GM12873 (cell line): ENCODE data around the gene GLS.
A peak's percentile ranks its signal among the peaks of the same experiment; 100 is the strongest.

Experiments used
- TF ChIP-seq, protein P1 (sequence below): IDR thresholded peaks from 2 replicates; pipeline ENCODE4 v1.5.1; 2012; ENCODE audit warnings: low read depth, mild to moderate bottlenecking, moderate library complexity, low read length, control low read depth; ENCODE audit not compliant: insufficient read depth; ENCODE audit errors: missing control alignments

The GLS gene

DNA sequence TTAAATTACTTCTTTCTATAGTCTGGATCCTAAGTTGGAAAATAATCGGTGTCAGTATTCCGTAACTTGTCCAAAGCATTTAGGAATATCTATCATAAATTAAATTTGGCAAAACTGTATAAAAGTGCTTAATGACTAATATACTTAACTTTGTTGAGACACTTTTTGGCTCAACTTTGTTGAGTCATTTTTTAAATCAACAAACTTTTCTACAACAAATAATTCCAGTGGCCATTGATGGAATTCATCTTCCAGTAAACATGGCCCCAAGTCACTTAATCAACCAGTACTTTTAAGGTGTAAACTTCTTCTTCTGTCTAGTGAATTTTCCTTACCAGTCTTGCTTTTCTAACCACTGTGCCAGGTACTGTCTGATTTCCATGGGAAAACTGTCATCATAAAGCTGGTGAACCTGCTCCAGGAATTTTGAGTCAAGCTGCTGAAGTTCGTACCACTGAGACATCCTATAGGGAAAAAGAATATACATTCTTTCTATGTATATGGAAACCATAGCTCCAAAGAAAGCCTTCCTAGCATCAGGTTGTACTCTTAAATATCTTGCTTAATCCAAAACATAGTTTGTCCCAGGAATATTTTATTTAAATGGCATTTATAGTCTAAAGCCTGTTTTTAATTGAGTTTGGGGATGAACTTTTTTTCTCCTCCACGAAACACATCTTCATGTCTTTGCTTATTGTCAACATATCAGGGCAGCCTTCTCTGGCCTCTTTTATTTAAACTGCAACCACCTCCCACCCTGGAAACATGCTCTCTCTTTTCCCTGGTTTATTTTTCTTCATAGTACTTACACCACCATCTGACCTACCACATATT, 129.1 kb downstream of the GLS start:
- TF ChIP-seq, protein P1, sequence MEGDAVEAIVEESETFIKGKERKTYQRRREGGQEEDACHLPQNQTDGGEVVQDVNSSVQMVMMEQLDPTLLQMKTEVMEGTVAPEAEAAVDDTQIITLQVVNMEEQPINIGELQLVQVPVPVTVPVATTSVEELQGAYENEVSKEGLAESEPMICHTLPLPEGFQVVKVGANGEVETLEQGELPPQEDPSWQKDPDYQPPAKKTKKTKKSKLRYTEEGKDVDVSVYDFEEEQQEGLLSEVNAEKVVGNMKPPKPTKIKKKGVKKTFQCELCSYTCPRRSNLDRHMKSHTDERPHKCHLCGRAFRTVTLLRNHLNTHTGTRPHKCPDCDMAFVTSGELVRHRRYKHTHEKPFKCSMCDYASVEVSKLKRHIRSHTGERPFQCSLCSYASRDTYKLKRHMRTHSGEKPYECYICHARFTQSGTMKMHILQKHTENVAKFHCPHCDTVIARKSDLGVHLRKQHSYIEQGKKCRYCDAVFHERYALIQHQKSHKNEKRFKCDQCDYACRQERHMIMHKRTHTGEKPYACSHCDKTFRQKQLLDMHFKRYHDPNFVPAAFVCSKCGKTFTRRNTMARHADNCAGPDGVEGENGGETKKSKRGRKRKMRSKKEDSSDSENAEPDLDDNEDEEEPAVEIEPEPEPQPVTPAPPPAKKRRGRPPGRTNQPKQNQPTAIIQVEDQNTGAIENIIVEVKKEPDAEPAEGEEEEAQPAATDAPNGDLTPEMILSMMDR, result no peak

DNA sequence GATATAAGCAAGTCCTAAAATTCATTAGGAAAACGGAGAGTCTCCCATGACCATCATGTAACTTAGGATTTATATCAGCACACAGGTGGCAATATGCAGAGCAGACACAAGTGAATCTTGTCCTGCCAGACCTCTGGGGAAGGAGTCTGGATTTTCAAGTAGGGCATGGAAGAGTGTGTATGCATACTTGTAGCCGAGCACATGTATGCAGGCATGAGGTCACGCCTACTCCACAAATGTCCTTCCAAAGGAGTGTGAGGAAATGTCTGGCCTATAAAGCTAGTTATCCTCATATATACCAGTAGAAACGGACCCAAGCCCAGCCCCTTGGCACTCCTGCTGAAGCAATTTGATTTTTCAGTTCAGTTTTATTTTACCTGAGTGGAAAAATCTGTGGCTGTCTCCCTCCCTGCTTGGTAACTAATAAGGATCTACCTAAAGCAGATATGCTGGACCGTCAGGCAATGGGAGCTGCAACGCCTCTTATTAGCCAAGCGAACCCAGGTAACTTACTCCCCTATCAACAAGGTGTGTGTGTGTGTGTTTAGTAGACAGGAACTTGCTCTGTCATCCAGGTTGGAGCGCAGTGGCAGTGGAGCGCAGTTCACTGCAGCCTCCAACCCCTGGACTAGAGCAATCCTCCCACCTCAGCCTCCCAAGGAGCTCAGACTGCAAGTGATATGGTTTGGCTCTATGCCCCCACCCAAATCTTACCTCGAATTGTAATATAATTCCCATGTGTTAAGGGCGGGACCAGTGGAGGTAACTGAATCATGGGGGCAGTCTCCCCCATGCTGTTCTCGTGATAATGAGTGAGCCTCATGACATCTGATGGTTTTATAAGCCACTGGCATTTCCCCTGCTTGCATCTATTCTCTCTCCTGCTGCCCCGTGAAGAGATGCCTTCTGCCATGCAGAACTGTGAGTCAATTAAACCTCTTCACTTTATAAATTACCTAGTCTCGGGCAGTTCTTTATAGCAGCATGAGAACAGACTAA, 130.6 kb downstream of the GLS start:
- TF ChIP-seq, protein P1, result no peak

DNA sequence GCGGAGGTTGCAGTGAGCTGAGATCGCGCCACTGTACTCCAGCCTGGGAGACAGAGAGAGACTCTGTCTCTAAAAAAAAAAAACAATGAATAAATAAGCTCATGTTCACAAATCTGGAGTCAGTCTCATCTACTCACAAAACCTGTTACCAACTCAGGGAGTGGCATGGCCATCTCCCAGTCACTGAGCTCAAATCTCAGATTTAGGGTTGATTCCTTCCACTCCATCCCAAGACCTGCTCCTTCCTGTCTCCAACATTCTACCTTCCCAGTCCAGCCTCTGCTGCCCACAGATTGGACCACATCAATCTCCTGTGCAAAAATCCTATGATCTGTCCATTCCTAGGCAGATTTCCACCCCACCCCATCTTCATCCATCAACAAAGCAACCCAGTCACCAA, 131.7 kb downstream of the GLS start:
- TF ChIP-seq, protein P1, result no peak

DNA sequence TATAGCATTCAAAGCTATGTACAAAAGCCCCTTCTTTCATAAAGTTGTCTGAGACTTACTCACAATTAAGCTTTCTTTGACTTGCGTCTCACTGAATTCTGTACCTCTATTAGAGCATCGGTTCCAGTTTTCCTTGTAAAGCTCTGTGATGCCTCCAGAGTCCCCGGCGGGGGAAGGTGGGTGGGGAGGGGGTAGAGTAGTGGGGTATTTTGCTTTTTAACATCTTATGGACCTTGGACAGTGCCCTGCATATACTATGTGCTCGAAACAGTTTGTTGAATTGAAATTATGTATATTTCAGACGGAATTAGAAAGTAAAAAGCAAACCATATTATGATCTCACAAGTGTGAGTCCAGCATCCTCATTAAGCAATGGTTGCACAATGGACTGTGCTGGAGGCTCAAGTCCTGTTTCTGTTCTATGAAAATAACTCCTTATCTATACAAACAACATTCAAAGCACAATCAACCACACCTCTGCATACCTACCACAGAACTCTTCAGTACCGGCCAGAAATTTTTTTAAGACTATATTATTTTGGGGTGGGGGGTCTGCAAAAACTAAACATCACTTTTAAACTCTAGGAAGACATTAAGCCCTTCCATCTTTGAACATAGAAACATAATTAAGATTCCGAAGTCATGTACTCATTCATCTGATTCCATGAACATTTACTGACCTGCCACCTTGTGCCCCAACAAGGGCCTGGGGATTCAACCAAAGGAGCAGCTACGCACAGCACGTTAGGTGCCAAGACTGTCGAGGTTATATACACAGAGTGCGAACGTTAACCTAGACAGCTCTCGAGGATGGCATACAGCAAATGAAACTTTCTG, 132.4 kb downstream of the GLS start:
- TF ChIP-seq, protein P1, result no peak

DNA sequence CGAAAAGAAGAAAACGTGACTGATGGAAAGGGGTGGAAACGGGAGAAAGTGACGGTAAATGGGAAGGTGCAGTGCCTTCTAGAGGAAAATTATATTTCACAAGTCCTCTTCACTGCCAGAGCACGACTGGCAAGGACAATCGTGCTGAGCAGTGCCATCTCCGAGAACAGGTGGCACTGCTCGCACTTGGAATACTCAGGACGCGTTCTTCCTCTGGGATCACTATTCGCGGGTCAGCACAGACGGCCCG, 133.0 kb downstream of the GLS start:
- TF ChIP-seq, protein P1, result peak; percentile 0

DNA sequence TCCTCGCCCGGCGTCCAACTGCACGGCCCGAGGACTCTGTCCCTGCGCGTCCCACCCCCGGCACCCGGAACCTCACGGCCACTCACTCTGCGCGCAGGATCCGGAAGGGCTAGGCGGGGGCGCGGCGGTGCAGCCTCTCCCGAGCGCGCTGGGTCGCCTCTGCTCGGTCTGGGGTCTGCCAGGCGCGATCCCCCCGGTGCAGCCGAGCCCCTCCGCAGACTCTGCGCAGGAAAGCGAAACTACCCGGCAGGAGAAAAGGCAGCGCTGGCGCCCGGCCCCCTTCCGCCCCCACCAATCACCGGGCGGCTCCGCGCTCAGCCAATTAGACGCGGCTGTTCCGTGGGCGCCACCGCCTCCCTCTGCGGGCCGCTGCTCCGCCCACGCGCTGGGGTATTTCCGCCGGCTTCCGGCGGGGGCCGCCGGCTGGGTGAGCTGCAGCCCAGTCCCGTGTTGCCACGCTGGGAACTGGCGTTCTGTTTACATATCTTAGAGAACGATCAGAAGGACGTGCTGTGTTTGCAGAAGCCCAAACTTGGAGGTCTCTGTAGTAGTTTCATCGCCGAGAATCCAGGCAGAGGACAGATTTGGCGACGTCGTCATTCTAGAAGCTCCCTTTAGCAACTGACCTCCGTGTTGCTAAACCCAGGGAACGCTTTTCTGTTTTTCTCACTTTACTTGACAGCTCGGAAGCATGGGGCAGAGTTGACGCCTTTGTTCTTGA, 133.5 kb downstream of the GLS start, which contains the start of gene STAT1:
Gene STAT1 (minus strand): TSS at position 240 of the 721 bp plus-strand sequence. CDS start 4,168 bp downstream, outside the sequence.
- TF ChIP-seq, protein P1, result peak; percentile 1
